GM12891 (cell line): ENCODE measurements around the gene EPHB4.

Experiments
- PAX5 ChIP-seq: IDR thresholded peaks from 2 replicates; pipeline ENCODE4 v1.6.1; 2011; ENCODE audit warnings: low read length, moderate library complexity, mild to moderate bottlenecking; ENCODE audit not compliant: insufficient read depth, severe bottlenecking
- POLR2A ChIP-seq: IDR thresholded peaks from 2 replicates; pipeline ENCODE4 v1.6.1; 2011; ENCODE audit warnings: low read depth, low read length, control low read depth
- POLR2AphosphoS5 ChIP-seq: IDR thresholded peaks from 2 replicates; pipeline ENCODE4 v1.6.1; 2011; ENCODE audit warnings: low read depth, low read length, control low read depth
- POU2F2 ChIP-seq: IDR thresholded peaks from 2 replicates; pipeline ENCODE4 v1.6.1; 2011; ENCODE audit warnings: low read depth, mild to moderate bottlenecking, control low read depth, low read length, moderate library complexity
- SPI1 ChIP-seq: IDR thresholded peaks from 2 replicates; pipeline ENCODE4 v1.6.1; 2011; ENCODE audit warnings: low read depth, low read length, control low read depth
- TAF1 ChIP-seq: IDR thresholded peaks from 2 replicates; pipeline ENCODE4 v1.6.1; 2011; ENCODE audit warnings: low read depth, low read length, control low read depth

GRCh38 chr7:100752994-100753393 is 74.3 kb downstream of the EPHB4 start:
- TF ChIP-seq POLR2AphosphoS5 = no peak
- TF ChIP-seq POLR2A = no peak
- no peak for TF ChIP-seq TAF1
- no peak for TF ChIP-seq PAX5
- no peak for TF ChIP-seq SPI1
- no peak for TF ChIP-seq POU2F2
